ENCODE data around the gene MCF2L.

The MCF2L gene

GRCh38 chr13:113148940-113149503, 180.0 kb downstream of the MCF2L start:
- DNase-seq (ENCODE audit: low spot score), result no peak

All from GM03348 (cell line).